ENCODE results near the gene SBDS.

DNA sequence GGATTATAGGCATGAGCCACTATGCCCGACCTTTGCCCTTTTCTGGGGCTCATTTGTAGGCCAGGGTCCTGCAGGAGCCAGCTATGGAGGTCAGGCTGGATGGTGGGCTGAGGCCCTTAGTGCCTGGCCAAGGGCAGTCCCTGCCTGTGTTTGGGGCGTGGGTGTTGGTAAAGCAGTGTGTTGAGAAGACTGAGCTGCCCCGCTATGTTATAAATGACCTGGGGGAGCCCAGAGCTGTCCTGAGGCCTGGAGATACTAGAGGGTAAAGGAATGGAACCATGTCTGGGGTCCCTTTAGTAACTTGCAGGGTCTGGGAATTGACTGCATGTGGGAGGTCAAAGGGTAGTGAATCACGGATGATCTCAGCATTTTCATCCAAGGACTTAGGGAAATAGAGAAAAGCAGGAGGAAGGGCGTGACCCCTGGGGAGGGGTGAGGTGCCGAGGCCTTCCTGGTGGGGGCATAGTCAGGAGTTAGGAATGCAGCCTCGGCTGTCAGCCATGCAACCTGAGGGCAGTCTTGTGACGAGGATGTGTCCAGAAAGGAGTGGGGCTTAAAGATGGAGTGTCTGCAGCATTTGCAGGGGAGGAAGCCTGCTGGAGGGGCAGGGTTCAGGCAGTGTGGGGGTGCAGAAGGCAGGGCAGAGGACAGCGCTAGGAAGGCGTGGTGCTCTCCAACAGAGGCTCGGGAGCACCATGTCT lies 42.9 kb downstream of the SBDS start:
- TF ChIP-seq POLR2AphosphoS5 (IDR thresholded peaks at IDR 0.05; ENCODE audit: low read depth, low read length) (no peak), TAF1 (IDR thresholded peaks at IDR 0.05; ENCODE audit: borderline replicate concordance, insufficient read depth, low read length) (no peak), REST (IDR thresholded peaks at IDR 0.05; ENCODE audit: insufficient read depth in 1 of 2, low read depth in 2 of 2, low read length in 2 of 2) (no peak), SIN3A (IDR thresholded peaks at IDR 0.05; ENCODE audit: borderline replicate concordance, insufficient read depth, low read length) (no peak)

Measured in PFSK-1 (cell line).